ENCODE measurements around the gene STIM1. TPM values are rescaled to one million over a fixed set of nuclear protein-coding genes. Genes with fewer than 3 reads are reported as not detected.

The STIM1 gene
- total and polyA plus RNA-seq, 2 experiments from 2014 or later = 16.1 to 60.0 TPM

DNA sequence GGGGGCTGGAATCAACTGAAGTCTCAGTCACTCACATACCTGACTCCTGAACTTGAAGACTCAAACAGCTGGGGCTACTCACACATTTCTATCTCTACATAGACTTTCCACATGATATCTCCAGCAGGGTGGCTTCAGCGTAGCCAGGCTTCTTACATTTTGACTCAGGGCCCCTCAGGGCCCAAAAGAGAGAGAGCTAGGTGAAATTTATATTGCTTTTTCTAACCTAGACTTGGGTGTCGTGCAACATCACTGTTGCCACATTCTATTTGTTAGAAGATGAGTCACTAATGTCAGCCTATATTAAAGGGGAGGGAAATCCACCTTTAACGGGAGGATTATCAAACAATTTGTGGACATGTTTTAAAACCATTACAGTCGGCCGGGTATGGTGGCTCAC is 167.2 kb downstream of the STIM1 start:
- no peaks in the 10 kb centered on the region for H3K36me3 ChIP-seq
- H3K27ac ChIP-seq = no peak overlapping the region
- TF ChIP-seq, protein P1, sequence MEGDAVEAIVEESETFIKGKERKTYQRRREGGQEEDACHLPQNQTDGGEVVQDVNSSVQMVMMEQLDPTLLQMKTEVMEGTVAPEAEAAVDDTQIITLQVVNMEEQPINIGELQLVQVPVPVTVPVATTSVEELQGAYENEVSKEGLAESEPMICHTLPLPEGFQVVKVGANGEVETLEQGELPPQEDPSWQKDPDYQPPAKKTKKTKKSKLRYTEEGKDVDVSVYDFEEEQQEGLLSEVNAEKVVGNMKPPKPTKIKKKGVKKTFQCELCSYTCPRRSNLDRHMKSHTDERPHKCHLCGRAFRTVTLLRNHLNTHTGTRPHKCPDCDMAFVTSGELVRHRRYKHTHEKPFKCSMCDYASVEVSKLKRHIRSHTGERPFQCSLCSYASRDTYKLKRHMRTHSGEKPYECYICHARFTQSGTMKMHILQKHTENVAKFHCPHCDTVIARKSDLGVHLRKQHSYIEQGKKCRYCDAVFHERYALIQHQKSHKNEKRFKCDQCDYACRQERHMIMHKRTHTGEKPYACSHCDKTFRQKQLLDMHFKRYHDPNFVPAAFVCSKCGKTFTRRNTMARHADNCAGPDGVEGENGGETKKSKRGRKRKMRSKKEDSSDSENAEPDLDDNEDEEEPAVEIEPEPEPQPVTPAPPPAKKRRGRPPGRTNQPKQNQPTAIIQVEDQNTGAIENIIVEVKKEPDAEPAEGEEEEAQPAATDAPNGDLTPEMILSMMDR (IDR thresholded peaks at IDR 0.05; ENCODE audit: low read depth, low read length) = no peak
- H3K27me3 ChIP-seq = no peaks in the 10 kb centered on the region
- H3K4me3 ChIP-seq = no peak overlapping the region
- H3K4me1 ChIP-seq (ENCODE audit: low read depth) = no peaks in the 10 kb centered on the region
- H3K9me3 ChIP-seq (ENCODE audit: low read depth) = no peaks in the 10 kb centered on the region
- DNase-seq (ENCODE audit: low read depth in 1 of 2, low spot score in 1 of 2) = no peak

DNA sequence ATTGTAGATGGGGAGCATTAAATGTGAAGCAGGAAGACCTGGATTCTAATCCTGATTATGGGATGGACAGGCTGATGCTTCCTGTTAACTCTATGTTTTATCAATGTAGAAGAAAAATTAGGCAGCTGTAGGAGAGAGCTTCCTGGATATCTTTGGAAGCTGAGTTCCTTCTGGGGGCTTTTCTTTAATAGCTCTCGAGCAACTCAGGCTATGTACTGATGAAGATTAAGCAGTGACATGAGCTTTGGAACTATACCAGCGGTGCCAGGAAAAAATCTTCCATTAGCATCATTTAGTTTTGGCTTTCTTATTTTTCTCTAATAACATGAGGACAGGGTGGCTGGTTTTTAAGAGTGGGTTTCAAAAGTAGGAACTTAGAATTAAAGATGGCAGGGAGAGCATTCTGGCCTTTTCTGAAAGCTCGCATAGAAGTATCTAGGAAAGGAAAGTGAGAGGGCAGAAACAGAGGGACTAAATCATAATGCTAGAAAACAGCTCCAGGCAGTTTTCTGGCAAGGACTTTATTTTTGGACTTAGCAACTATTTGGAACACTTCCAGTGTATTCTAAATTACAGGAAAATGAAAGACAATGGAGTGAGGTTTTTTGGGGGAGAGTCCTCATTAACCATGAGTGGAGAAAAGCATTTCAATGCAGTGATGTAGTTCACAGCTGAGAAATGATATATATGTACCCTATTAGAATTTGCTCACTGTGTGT is 169.9 kb downstream of the STIM1 start:
- no peak overlapping the region for H3K4me3 ChIP-seq
- TF ChIP-seq, protein P1 (IDR thresholded peaks at IDR 0.05; ENCODE audit: low read depth, low read length) = no peak
- no peaks in the 10 kb centered on the region for H3K27me3 ChIP-seq
- H3K4me1 ChIP-seq (ENCODE audit: low read depth) = no peaks in the 10 kb centered on the region
- H3K27ac ChIP-seq = no peak overlapping the region
- DNase-seq (ENCODE audit: low read depth in 1 of 2, low spot score in 1 of 2) = peak in 1 of 2 donors; percentile 91
- no peaks in the 10 kb centered on the region for H3K36me3 ChIP-seq
- H3K9me3 ChIP-seq (ENCODE audit: low read depth) = no peaks in the 10 kb centered on the region

DNA sequence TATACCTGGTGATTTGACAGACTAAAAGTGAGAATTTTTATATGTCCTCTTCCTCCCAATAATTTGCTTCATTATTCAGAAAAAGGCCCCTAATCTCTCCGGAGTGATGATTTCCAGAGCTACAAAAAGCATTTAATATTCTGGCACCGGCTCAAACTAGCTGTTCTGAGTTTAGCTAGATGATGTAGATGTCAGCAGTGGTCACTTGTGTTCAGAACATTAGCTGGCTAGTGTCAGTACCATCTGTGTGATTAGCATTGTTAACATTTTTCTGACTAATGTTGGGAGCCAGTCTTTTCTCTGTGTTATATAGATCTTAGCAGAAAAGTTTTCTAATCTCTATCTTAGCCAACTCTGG is 170.5 kb downstream of the STIM1 start:
- Histone ChIP-seq H3K27me3 (no peaks in the 10 kb centered on the region), H3K4me1 (ENCODE audit: low read depth) (no peaks in the 10 kb centered on the region), H3K36me3 (no peaks in the 10 kb centered on the region), H3K4me3 (no peak overlapping the region), H3K27ac (no peak overlapping the region), H3K9me3 (ENCODE audit: low read depth) (no peaks in the 10 kb centered on the region)
- peak in 1 of 2 donors; percentile 82 for DNase-seq (ENCODE audit: low read depth in 1 of 2, low spot score in 1 of 2)
- TF ChIP-seq, protein P1 (IDR thresholded peaks at IDR 0.05; ENCODE audit: low read depth, low read length) = no peak

DNA sequence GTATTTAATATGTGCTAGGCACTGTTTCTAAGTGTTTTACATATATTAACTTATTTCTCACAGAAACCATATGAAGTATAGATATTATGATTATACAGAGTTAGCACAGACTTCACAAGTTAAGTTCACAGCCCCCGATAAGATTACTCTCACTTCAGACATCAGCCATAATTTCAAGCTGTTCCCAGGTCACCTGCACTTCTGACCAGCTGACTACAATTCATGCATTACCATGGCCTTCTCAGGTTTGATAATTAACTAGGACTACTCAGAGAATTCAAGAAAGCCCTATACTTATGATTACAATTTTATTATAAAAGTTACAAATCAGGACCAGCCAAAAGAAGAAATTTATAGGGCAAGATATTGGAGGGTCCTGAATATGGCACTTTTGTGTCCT is 170.9 kb downstream of the STIM1 start:
- TF ChIP-seq, protein P1 (IDR thresholded peaks at IDR 0.05; ENCODE audit: low read depth, low read length) = no peak
- Histone ChIP-seq H3K4me3 (no peak overlapping the region), H3K9me3 (ENCODE audit: low read depth) (no peaks in the 10 kb centered on the region), H3K27ac (no peak overlapping the region), H3K36me3 (no peaks in the 10 kb centered on the region), H3K4me1 (ENCODE audit: low read depth) (no peaks in the 10 kb centered on the region), H3K27me3 (no peaks in the 10 kb centered on the region)
- no peak for DNase-seq (ENCODE audit: low read depth in 1 of 2, low spot score in 1 of 2)

DNA sequence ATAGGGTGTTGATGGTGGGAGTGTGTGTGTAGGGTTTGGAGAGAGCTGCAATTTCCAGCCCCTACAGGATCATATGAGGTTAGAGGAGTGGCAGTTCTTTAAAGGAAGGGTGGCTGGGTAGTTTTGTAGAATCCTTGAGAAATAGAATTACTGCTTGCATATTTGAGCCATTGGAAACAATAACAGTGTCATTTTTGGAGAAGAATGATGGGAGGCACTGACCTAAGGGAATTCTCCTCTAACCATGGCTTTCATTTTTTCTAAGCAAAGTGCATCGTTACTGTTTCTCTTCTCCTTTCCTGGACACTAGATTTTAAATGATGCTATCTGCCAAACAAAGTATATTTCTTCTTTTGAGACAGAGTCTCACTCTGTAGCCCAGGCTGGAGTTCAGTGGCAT is 172.3 kb downstream of the STIM1 start:
- TF ChIP-seq, protein P1 (IDR thresholded peaks at IDR 0.05; ENCODE audit: low read depth, low read length) = no peak
- H3K36me3 ChIP-seq = no peaks in the 10 kb centered on the region
- H3K27me3 ChIP-seq = no peaks in the 10 kb centered on the region
- H3K4me1 ChIP-seq (ENCODE audit: low read depth) = no peaks in the 10 kb centered on the region
- no peaks in the 10 kb centered on the region for H3K9me3 ChIP-seq (ENCODE audit: low read depth)
- H3K27ac ChIP-seq = no peak overlapping the region
- no peak overlapping the region for H3K4me3 ChIP-seq
- no peak for DNase-seq (ENCODE audit: low read depth in 1 of 2, low spot score in 1 of 2)

All from cardiac muscle cell (in vitro differentiated cells and primary cell).